ENCODE data around the gene LIM2. TPM values are rescaled to one million over a fixed set of nuclear protein-coding genes. Genes with fewer than 3 reads are reported as not detected.

LIM2 gene
- total and polyA plus RNA-seq, 2 experiments from 2014 or later: not detected

DNA sequence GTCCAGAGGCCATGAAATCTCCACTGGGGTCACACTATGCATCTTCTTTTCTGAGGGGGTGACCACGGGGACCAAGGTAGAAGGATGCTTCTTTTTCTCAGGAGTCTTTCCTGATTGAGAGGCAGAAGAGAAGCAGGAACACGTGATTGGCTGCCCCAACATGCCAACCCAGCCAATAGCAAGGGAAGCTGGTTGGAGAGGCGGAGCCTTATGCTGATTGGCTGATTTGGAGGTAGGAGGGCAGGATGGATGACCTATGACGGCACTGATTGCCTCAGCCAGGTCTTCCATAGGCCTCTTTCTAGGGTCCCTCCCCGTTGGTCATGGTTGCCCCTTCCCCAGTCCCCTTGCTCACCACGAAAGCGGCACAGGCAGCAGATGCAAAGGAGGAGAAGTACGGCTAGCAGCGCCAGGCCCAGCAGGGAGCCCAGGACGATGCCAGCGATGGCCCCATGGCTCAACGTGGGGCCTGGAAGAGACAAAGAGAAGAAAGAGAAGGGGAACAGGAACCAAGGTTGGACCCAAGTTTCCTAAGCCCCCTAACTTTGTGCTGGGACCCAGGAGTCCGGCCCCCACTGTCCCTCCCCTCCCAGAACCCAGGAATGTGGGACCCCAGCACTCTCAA is 53.8 kb downstream of the LIM2 start:
- H3K27ac Mint-ChIP-seq: no peak overlapping the region; the same call in 1 of the 2 replicates
- H3K4me3 Mint-ChIP-seq: no peak overlapping the region
- Histone ChIP-seq H3K9me2 (ENCODE audit: insufficient read depth) (0 out of 2 replicates have a peak, but pooled peaks cover 3% of the 10 kb centered on the region), H3K4me2 (no peak overlapping the region), H3K27ac (ENCODE audit: low read depth) (no peak overlapping the region), H3K4me3 (no peak overlapping the region), H3F3A (replicated peaks; ENCODE audit: low read depth) (no peaks in the 10 kb centered on the region), H3K4me1 (ENCODE audit: insufficient read depth) (peaks cover 7% of the 10 kb centered on the region), H3K27me3 (ENCODE audit: insufficient read depth) (no peaks in the 10 kb centered on the region), H4K20me1 (replicated peaks; ENCODE audit: insufficient read depth) (no peaks in the 10 kb centered on the region), H2AFZ (no peak overlapping the region), H3K36me3 (ENCODE audit: insufficient read depth) (0 out of 2 replicates have a peak, but pooled peaks cover 6% of the 10 kb centered on the region), H3K79me2 (replicated peaks; ENCODE audit: insufficient read depth) (no peaks in the 10 kb centered on the region)
- H3K36me3 Mint-ChIP-seq (ENCODE audit: low read depth): peaks cover 47% of the 10 kb centered on the region
- peak; percentile 10; the same call in 2 of the 3 replicates for ATAC-seq
- TF ChIP-seq EZH2phosphoT487 (IDR thresholded peaks at IDR 0.05; ENCODE audit: unreplicated experiment) (no peak), ZNF114 (CRISPR knock-in tag; IDR thresholded peaks at IDR 0.05) (no peak), STAT1 (IDR thresholded peaks at IDR 0.05; ENCODE audit: unreplicated experiment) (no peak), POLR2AphosphoS5 (IDR thresholded peaks at IDR 0.05; ENCODE audit: low read depth) (no peak), EZH2 (IDR thresholded peaks at IDR 0.05; ENCODE audit: low read depth, unreplicated experiment) (no peak), JUNB (IDR thresholded peaks at IDR 0.05; ENCODE audit: unreplicated experiment) (no peak), NANOG (IDR thresholded peaks at IDR 0.05; ENCODE audit: borderline replicate concordance) (no peak), CREB1 (CRISPR knock-in tag; IDR thresholded peaks at IDR 0.05; ENCODE audit: low read depth) (no peak), ZNF331 (CRISPR knock-in tag; IDR thresholded peaks at IDR 0.05; ENCODE audit: low read depth) (no peak)
- TF ChIP-seq, protein P1, sequence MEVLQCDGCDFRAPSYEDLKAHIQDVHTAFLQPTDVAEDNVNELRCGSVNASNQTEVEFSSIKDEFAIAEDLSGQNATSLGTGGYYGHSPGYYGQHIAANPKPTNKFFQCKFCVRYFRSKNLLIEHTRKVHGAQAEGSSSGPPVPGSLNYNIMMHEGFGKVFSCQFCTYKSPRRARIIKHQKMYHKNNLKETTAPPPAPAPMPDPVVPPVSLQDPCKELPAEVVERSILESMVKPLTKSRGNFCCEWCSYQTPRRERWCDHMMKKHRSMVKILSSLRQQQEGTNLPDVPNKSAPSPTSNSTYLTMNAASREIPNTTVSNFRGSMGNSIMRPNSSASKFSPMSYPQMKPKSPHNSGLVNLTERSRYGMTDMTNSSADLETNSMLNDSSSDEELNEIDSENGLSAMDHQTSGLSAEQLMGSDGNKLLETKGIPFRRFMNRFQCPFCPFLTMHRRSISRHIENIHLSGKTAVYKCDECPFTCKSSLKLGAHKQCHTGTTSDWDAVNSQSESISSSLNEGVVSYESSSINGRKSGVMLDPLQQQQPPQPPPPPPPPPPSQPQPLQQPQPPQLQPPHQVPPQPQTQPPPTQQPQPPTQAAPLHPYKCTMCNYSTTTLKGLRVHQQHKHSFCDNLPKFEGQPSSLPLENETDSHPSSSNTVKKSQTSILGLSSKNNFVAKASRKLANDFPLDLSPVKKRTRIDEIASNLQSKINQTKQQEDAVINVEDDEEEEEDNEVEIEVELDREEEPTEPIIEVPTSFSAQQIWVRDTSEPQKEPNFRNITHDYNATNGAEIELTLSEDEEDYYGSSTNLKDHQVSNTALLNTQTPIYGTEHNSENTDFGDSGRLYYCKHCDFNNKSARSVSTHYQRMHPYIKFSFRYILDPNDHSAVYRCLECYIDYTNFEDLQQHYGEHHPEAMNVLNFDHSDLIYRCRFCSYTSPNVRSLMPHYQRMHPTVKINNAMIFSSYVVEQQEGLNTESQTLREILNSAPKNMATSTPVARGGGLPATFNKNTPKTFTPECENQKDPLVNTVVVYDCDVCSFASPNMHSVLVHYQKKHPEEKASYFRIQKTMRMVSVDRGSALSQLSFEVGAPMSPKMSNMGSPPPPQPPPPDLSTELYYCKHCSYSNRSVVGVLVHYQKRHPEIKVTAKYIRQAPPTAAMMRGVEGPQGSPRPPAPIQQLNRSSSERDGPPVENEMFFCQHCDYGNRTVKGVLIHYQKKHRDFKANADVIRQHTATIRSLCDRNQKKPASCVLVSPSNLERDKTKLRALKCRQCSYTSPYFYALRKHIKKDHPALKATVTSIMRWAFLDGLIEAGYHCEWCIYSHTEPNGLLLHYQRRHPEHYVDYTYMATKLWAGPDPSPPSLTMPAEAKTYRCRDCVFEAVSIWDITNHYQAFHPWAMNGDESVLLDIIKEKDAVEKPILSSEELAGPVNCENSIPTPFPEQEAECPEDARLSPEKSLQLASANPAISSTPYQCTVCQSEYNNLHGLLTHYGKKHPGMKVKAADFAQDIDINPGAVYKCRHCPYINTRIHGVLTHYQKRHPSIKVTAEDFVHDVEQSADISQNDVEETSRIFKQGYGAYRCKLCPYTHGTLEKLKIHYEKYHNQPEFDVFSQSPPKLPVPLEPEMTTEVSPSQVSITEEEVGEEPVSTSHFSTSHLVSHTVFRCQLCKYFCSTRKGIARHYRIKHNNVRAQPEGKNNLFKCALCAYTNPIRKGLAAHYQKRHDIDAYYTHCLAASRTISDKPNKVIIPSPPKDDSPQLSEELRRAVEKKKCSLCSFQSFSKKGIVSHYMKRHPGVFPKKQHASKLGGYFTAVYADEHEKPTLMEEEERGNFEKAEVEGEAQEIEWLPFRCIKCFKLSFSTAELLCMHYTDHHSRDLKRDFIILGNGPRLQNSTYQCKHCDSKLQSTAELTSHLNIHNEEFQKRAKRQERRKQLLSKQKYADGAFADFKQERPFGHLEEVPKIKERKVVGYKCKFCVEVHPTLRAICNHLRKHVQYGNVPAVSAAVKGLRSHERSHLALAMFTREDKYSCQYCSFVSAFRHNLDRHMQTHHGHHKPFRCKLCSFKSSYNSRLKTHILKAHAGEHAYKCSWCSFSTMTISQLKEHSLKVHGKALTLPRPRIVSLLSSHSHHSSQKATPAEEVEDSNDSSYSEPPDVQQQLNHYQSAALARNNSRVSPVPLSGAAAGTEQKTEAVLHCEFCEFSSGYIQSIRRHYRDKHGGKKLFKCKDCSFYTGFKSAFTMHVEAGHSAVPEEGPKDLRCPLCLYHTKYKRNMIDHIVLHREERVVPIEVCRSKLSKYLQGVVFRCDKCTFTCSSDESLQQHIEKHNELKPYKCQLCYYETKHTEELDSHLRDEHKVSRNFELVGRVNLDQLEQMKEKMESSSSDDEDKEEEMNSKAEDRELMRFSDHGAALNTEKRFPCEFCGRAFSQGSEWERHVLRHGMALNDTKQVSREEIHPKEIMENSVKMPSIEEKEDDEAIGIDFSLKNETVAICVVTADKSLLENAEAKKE (CRISPR knock-in tag; IDR thresholded peaks at IDR 0.05): no peak
- TF ChIP-seq, protein P2, sequence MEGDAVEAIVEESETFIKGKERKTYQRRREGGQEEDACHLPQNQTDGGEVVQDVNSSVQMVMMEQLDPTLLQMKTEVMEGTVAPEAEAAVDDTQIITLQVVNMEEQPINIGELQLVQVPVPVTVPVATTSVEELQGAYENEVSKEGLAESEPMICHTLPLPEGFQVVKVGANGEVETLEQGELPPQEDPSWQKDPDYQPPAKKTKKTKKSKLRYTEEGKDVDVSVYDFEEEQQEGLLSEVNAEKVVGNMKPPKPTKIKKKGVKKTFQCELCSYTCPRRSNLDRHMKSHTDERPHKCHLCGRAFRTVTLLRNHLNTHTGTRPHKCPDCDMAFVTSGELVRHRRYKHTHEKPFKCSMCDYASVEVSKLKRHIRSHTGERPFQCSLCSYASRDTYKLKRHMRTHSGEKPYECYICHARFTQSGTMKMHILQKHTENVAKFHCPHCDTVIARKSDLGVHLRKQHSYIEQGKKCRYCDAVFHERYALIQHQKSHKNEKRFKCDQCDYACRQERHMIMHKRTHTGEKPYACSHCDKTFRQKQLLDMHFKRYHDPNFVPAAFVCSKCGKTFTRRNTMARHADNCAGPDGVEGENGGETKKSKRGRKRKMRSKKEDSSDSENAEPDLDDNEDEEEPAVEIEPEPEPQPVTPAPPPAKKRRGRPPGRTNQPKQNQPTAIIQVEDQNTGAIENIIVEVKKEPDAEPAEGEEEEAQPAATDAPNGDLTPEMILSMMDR (conservative IDR thresholded peaks at IDR 0.05; ENCODE audit: low read depth in 2 of 2): no peak
- TF ChIP-seq, protein P3, sequence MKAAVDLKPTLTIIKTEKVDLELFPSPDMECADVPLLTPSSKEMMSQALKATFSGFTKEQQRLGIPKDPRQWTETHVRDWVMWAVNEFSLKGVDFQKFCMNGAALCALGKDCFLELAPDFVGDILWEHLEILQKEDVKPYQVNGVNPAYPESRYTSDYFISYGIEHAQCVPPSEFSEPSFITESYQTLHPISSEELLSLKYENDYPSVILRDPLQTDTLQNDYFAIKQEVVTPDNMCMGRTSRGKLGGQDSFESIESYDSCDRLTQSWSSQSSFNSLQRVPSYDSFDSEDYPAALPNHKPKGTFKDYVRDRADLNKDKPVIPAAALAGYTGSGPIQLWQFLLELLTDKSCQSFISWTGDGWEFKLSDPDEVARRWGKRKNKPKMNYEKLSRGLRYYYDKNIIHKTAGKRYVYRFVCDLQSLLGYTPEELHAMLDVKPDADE (IDR thresholded peaks at IDR 0.05): no peak
- TF ChIP-seq, protein P4, sequence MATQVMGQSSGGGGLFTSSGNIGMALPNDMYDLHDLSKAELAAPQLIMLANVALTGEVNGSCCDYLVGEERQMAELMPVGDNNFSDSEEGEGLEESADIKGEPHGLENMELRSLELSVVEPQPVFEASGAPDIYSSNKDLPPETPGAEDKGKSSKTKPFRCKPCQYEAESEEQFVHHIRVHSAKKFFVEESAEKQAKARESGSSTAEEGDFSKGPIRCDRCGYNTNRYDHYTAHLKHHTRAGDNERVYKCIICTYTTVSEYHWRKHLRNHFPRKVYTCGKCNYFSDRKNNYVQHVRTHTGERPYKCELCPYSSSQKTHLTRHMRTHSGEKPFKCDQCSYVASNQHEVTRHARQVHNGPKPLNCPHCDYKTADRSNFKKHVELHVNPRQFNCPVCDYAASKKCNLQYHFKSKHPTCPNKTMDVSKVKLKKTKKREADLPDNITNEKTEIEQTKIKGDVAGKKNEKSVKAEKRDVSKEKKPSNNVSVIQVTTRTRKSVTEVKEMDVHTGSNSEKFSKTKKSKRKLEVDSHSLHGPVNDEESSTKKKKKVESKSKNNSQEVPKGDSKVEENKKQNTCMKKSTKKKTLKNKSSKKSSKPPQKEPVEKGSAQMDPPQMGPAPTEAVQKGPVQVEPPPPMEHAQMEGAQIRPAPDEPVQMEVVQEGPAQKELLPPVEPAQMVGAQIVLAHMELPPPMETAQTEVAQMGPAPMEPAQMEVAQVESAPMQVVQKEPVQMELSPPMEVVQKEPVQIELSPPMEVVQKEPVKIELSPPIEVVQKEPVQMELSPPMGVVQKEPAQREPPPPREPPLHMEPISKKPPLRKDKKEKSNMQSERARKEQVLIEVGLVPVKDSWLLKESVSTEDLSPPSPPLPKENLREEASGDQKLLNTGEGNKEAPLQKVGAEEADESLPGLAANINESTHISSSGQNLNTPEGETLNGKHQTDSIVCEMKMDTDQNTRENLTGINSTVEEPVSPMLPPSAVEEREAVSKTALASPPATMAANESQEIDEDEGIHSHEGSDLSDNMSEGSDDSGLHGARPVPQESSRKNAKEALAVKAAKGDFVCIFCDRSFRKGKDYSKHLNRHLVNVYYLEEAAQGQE (IDR thresholded peaks at IDR 0.05; ENCODE audit: unreplicated experiment): no peak
- peaks cover 13% of the 10 kb centered on the region for H3K4me1 Mint-ChIP-seq
- H3K9me3 Mint-ChIP-seq: no peaks in the 10 kb centered on the region; the same call in 2 of the 3 replicates
- peak; percentile 65 for DNase-seq (ENCODE audit: low spot score)
- peaks cover 13% of the 10 kb centered on the region for H3K27me3 Mint-ChIP-seq (ENCODE audit: insufficient read depth, low read depth, poor library complexity)
